NCI-H2107 treated with DMSO at 0.1 percent for 48 hours (cell line): ENCODE measurements around the gene NUB1.

Experiments
- DNase-seq: peaks from one replicate; lab custom pipeline; 2025; ENCODE audit not compliant: unreplicated experiment; lab: John Stamatoyannopoulos, UW

Gene NUB1

DNA sequence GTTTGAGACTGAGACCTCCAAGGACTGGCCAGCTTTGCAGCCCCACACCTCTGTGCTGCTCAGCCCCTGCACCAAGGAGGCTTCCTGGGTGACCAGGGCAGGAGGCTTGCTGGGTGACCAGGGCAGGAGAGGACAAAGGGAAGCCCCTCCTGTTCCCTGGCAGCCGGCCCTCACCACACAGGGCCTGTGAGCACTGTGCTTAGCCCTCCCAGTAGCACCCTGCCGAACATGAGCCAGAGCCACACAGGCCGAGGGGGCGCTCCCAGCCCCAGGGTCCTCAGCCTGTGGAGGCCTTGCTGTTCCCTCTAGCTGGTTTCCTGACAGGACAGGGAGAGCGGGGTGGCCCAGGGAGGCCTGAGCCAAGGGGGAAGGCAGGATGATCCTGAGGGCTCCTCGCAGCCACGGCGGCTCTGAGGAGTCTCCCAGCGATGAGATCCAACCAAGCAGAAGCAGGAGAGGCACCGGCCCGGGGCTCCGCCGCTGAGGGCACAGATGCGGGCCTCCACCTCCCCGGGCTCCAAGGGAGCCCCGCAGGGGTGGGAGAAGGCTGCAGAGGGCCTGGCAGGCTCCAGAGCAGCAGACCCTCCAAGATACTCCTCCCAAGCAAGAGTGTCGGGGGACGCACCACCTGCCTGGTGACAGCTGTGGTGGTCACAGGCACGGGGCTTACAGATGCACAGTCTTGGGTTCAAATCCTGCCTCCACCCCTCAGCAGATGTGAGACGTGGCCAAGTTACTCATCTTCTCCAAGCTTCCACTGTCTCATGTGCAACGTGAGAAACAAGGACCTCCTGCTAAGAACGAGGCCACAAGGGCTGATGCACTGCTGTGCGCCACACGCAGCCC is 45.8 kb downstream of the NUB1 start:
- no peak for DNase-seq

DNA sequence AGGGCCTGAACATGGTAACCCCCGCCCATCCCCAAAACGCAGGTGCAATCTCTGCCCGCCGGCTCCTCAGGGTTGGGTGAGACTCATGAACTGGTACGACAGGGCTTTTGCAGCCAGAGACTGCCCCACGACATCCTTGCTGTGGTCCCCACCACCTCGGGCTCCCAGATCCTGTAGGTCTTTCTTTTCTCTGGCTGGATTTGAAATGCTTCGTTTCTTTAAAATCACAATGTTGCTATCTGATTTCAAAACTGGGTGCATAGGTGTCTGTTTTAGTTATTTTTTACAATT is 46.3 kb downstream of the NUB1 start:
- DNase-seq: no peak

DNA sequence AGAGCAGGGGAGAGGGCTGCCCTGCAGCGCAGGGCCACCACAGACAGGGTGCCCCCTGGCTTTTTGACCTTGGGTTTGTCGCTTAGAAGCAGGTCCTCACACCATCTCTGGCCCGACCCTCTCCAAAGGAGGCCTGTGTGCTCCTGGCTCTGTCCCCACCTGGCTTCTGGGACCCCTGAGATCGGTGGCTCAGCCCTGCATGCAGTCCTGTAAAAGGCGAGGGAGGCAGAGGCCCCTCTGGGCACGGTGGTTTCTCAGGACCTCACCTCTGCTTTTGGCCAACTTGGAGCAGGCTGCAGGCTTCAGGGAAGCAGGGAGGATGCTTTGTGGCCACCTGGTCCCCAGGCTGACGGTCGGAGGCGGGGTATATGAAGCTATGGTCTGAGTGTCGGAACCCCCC is 46.8 kb downstream of the NUB1 start:
- no peak for DNase-seq

DNA sequence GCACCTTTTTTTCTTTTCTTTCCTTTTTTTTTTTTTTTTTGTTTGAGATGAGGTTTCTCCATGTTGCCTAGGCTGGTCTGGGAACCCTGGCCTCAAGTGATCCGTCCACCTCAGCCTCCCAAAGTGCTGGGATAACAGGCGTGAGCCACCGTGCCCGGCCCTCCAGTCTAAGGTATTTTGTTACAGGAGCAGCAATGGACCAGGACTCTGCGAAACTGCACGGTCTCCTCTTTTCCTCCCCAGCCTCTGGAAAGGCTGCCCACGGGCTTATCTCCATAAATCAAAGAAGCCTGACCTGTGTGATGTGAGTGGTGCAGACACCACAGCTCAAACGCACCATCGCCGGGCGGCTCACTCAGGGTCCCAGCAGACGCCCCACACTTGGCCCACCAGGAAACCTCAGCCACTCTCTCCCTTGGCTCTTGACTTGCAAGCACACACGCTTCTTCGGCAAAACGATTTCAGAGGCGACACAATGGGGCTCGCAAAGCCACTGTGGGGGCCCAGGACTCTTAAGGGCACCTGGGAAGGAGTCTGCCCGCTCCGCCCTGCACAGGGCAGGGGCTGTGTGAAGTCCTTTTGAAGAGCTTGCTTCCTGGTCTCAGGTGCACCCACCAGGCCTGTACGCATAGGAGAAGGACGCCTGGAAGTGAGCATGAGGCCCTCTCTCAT is 47.6 kb downstream of the NUB1 start:
- DNase-seq: no peak

DNA sequence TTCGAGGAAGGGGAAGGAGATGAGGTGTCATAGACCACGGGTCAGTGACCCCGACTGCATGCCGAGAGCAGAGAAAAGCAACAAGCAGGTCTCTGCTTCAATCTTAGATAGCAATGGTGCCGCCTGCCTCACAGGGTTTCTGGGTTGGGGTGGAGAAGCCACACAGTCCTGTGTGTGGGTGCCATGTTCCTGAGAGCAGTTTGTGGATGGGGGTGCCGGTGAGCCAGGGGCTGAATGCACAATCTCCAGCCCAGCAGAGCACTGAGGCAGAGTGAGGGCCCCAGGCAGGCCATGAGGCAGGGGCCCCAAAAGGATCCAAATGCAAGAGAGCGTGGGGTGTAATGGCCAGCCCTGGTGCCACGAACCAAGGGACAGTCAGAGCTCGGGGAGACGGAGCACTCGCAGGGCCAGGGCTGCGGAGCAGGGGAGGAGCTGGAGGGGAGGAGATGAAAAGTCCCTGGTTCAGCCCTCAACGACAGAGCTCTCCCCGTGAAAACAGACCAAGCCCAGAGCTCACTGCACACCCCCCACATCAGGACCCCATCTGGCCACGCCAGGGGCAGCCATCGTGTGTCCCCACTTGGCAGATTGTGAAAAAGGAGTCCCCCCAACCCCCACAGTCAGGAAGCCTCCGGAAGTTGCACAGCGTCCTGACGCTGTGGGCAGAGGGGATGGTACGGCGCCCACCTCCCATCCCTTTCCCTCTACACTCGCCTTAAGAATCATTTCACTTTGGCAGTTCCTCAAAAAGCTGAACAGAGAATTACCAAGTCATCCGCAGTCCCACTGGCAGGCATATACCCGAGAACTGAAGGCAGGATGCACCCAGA is 48.4 kb downstream of the NUB1 start:
- DNase-seq: no peak

DNA sequence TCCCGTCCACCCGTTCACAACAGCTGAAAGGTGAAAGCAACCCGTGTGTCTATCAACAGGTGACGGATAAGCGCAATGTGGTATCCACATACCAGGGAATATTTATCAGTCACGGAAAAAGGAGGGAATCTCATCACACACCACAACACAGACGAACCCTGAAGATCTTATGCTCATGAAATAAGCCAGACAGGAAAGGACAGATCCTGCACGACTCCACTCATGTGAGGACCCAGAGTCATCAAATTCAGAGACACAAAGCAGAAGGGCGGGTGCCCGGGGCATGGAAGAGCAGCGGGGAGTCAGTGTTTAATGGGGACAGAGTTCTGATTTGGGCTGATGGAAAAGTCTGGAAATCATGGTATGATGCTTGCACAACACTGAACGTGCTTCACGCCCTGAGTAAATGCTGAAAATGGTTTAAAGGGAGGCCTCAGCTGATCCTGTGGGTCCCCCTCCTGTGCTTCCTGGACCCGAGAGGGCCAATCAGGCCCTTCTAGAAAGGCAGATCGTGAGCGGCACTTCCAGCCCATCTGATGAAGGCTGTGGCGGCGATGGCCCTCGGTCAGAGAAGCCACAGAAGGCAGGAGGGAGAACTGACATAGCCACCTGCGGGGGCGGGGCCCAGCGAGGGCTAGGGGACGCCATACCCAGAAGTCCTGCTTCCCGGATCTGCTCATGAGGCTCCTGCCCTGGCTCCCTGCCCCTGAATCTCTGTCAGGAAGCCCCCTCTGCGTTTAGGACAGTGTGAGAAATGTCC is 49.2 kb downstream of the NUB1 start:
- DNase-seq: no peak

DNA sequence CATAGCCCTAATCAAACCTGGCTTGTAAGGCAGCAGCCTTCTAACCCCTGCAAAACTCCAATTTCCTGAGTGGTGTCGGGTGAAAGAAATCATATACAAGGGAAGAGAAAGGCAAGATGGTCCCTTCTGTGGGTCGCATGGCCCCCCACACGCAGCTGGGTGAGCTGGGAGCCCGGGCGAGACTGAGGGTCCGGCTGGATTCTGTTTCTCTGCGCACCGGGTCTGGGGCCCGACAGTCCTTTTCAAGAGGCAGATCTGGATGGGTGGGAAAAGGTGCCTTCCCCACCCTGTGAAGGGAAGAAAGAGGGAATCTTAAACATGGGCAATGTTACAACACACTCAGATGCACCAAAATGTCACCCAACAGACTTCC is 49.7 kb downstream of the NUB1 start:
- DNase-seq: no peak

DNA sequence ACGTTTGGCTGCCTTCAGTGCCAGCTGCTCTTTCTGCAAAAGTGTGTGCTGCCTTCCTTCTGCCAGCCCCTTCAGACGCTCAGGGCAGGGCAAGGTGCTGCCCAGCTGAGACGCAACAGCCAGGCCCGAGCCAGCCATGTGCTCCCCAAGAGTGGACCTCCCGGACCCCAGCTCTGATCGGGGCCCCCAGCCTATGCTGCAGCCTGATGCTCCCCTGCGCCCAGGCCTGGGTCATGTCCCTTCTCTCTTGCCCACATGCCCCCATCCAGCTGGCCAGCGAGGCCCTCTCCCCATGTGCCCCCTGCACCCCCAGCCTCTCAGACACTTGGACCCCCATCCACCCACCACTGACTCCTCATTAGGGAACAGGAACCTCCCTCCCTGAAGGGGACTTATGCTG is 50.4 kb downstream of the NUB1 start:
- no peak for DNase-seq

DNA sequence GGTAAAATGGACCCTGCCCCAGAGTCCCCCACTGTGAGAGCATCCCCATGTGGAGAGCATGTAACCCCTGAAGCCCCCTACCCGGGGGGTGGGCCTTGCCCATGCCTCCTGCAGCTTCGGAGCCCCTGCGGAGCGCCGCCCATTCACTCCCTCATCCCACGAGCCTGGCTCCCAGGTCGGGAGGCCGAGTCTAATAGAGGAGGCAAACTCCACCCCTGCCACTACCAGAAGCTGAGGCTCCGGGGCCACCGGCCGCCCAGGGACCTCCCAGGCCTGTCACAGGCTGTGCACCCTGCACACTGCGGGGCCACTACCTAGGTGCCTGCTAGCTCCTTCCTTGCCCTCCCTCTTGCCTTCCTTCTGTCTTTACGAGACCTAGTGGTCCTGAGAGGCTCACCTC is 50.8 kb downstream of the NUB1 start:
- no peak for DNase-seq

DNA sequence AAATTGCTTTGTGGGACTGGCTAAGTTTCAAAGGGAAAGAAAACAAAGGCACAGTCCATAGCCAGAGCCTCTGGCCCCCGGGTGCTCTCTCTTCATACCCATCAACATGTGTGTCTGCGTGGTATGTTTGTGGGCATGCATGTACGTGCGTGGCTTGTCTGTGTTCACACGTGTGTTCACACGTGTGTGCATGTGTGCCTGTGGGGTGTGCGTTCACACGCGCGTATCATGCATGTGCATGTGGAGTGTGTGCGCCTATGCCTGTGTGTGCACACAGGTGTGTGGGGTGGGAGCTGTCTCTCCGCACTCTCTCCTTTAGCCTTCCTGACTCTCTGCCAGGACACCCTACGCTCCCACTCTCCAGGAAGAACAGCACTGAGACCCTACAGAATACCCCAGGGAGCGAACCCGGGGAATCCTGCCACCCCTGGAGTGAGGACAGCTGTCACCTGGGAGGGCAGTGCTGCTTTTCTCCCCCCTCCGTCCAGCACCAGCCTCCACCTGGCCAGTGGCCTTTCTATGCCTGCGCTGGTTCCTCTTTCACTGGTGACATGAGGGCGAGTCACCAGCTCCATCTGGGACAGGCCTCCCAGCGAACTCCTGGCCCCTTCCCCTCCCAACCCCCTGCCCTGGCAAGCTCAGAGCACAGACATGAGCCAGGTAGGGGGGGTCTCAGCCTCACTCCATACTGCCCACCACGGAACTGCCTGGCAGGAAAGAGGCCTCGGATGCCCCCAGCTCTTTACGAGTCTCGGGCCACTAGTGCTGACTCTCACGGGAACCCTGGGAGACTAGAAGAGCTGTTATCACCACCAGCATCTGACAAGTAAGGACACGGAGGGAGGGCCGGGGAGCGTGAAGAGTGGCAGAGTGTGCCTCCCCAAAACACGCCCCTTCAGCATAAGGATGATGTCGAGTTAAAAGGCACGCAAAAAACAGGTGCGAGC is 51.7 kb downstream of the NUB1 start:
- no peak for DNase-seq

DNA sequence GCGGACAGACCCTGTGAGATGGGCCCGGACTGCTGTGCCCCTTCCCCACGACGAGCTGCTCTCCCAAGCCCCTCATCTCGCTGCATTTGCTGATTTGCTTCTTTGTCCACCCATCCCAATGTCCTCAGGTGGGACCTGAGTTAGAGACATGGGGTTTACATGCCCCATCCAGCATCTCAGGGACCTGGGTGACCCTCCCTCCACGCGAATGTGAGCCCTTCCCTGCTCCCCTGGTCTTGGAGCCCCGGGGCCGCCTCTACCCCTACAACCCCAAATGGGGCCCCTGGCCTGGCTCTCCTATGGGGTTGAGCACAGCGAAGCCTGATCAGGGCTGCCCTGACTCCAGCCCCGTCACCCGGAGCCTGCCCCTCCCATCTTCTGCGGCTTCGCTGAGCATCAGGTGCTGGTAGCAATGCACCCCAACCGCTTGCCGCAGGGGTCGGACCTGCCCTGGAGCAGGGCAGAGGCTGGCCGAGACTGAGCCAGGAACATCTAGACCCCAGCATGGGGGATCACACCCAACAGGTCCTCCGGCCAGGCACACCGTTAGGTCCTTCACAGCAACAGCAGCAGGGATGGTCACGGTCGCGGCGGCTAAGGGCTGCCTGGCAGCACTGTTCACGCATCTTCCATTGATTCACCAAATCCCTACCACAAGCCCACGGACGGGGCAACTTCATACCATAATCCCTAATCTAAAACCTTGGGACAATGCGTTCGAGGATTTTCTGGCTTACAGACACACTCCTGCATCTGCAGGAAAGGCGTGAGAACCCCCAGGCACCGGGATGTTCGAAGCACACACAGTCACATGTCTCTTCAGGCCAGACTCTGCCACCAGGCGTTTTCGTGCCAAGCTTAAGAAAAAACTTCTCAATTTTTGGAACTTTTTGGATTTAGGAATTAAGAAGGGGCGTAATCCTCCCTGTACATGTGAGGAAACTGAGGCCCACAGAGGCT is 52.7 kb downstream of the NUB1 start:
- DNase-seq: no peak

DNA sequence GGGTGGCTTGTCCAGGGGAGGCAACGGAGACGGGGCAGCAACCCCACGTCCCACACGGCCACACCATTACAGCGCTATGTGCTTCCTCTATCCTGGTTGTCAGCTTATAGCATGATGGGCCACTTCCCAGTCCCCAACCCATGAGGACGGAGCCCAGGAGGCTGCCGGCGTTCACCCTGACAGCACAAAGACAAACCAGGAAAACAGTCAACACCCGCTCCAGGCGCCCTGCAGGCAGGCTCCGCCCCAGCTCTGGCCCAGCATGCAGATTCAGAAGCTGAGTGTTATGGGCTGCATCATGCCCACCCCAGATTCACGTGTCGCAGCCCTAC is 53.4 kb downstream of the NUB1 start:
- DNase-seq: no peak

DNA sequence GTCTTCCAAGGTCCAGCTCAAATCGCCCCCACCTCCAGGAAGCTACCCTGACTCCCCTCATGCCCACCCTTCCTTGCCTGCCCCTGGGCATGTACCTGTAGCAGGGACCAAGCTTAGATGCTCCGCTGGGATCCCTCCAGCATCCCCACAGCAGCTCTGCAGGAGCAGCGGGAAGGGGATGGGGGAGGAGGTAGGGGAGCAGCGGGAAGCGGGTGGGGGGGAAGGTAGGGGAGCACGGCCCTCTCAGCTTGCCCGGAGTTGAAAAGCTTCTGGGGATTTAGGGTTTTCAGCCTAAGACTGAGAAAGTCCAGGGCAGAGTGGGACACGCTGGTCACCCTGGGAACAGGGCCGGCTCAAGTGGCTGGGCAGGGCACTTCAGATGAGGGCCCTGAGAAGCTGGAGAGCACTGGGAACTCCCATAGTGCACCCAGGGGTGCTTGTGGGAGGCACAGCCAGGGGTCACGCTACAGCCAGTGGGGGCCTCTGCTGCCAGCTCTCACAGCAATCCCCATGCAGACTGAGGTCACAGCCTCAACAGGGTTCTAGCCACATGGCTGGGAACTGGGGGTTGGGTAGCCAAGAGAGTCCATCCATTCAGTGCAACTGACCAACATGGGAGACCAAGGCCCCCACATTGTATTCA is 54.8 kb downstream of the NUB1 start:
- no peak for DNase-seq

DNA sequence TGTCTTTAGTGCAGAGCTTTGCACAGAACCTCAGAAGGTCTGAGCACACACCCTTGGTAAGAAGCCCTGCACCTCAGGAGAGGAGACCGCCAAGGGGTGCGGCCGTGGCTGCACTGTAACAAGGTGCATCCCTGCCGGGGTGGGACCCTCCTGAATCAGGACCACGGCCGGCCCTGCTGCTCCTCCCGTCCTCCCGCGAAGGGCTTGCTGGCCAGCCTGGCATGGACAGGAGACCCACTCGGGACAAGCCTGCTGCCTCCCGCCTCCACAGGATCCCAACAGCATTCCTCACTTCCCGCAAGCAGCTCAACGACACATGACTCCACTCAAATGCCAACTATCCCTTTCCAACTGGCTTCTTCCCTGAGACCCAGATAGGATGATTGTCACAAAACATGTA is 55.4 kb downstream of the NUB1 start:
- DNase-seq: no peak

DNA sequence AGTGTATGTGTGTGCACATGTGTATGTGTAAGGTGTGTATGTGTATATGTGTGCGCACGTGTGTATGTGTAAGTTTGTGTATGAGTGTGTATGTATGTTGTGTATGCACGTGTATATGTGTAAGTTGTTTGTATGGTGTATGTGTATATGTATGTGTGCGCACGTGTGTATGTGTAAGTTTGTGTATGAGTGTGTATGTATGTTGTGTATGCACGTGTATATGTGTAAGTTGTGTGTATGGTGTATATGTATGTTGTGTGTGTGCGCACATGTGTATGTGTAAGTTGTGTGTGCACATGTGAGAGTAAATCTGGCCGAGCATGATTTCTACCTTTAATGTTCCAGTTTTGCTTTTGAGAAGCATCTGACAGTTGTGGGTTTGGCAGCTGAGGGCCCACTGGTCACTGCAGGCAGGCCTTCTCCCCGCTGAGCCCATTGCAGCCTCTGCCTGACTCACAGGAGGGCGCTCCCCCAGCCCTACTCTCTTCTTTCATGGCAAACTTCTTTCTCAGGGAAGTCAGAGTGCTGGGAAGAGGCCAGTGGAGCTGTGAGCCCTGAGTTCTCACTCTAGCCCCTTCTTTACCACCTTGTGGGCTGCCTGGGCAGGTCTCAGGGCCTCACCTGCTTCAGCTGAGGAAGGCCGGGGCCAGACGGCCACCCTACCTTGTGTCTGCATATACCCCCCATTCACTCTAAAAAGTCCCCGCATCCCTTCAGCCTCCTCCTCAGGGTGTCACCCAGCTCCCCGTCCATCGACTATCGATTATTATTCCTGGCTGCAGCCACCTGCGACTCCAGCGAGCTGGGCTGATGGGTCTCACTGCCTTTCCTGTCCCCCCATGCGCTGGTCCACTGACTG is 57.1 kb downstream of the NUB1 start:
- DNase-seq: no peak

DNA sequence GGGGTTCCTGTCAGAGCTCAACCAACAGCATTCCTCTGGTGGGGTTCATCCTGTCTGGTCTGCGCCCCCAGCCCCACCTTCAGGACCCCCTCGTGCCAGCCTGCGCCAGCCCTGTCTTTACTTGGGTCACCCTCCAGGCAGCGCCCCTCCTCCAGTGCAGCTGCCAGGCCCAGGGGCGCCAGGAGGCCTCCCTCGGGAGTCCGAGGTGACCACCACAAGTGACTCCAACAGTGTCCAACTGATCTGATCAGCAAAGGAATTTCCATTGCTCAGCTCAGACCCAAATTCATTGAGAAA is 57.6 kb downstream of the NUB1 start:
- no peak for DNase-seq

DNA sequence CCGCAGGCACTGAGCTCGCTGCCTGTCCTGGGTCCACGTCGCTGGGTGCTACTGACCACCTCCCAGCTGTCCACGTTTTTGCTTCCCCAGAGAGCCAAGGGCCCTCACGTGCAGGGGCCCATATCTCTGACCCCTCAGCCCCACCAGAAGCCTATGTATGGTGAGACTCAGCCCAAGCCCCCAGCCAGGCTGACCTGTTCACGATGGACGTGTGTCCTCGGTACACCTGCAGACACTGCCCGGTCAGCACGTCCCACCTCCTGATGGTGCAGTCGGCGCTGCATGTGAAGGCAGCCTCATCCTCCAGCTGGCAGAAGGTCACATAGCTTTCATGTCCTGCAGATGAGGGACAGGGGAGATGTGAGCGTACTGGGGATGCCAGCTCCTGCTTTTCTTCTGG is 58.3 kb downstream of the NUB1 start:
- no peak for DNase-seq
